GM21619 (cell line): ENCODE measurements around the gene OR6X1.
"Not testable (repeated sequence)": the region's sequence is repeated elsewhere in the genome, so short reads cannot be mapped to it uniquely, and the experiment has no call there.

Source experiments
- ATAC-seq: cut with Tn5 transposase; IDR thresholded peaks from one replicate; pipeline ENCODE4 v1.9.1; 2021; ENCODE audit not compliant: unreplicated experiment

Gene OR6X1

GRCh38 chr11:123755344-123755743 lies 1.0 kb upstream of the OR6X1 start:
- no peak for ATAC-seq

DNA sequence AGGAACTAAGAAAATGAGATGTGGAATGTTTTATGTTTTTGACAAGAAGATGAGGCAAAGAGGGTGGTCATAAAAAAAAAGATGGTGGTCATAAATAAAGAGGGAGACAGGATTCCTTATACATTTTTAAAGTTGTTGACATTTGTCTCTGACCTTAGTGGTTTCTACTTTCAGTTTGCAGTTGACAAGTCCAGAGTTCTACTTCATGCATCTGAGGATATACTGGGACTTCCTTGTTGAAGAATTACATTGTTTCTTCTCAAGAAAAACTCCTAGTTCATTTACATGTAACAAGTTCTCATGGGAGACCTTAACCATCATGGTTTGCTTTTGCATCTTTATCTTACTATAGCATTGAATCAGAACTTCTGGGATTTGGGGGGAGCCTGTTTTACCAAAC lies 1.2 kb downstream of the OR6X1 start:
- ATAC-seq, result peak; percentile 48

GRCh38 chr11:123751781-123752180 lies 2.5 kb downstream of the OR6X1 start:
- no peak for ATAC-seq

- not testable (repeated sequence) for ATAC-seq
Measured at GRCh38 chr11:123748349-123748748, 6.0 kb downstream of the OR6X1 start.

GRCh38 chr11:123745764-123746451 lies 8.4 kb downstream of the OR6X1 start:
- no peak for ATAC-seq

- no peak for ATAC-seq
Measured at GRCh38 chr11:123742724-123743120, 11.6 kb downstream of the OR6X1 start.

DNA sequence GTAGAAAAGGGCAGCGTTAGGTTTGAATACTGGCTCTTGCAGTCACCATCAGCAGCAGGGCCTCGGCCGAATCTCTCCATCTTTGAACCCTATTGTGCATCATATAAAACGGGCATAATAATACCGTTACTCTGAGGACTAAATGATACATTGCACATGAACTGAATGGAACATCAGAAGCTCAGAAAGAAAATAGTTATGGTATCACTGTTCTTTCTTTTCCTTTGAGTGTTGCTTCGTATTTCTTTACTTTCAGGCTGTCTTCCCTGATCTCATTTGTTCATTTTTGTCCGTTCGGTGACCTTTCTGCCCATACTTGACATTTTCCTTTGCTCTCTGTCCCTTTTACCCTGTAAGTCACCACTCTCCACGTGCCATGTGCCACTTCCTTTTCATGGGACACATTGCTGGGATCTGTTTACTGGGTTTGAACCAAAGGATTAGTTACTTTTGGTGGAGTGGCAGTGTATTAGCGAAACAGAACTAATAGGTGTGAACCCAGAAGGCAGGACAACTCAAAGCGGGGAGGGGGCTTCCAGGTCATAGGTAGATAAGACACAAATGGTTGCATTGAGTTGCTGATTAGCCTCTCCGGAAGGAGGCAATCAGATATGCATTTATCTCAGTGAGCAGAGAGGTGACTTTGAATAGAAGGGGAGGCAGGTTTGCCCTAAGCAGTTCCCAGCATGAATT lies 12.1 kb downstream of the OR6X1 start:
- ATAC-seq, result no peak

DNA sequence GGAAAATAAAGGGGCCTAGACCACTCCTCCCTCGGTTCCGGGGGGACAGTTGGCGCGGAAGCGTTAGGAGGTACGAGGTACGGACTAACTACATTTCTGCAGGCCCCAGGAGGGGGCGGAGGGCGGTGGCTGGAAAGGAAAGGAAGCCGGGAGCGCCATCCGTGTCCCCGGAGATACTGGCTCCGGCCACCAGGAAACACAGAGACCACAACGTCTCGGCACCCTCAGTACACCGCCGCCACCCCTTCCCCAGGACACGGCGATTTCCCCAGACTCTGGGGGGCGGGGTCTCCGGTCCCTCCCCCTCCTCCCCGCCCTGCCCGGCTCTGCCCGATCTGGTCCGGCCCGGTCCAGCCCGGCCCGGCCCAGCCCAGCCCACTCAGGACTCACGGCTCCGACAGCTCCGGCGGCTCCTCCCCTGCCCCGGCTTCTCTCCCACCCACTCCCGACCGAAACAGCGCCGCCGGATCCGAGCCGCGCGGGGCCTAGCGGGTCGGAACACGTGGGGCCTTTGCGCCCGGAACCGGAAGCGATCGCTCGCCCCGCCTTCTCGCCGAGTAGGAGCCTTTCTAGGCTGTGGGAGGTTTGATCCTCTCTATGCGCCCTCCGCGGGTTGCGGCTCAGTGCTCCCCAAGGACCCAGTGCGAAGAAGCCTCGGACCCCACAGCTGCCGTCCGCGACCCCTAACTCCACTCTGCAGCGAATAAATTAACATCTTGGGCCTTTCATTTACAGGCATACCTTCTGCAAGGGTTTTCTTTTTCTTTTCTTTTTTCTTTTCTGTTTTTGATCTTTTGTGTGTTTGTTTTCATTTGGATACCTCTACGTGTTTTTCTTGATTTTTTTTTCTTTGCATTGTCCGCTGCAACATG lies 12.9 kb downstream of the OR6X1 start, which contains the start of gene ZNF202:
Gene ZNF202, minus strand, starts transcription at position 502 of the 872 bp plus-strand sequence. CDS start 10,772 bp downstream, outside the sequence.
- ATAC-seq, result peak; percentile 98

GRCh38 chr11:123740787-123741158 lies 13.5 kb downstream of the OR6X1 start:
- no peak for ATAC-seq

DNA sequence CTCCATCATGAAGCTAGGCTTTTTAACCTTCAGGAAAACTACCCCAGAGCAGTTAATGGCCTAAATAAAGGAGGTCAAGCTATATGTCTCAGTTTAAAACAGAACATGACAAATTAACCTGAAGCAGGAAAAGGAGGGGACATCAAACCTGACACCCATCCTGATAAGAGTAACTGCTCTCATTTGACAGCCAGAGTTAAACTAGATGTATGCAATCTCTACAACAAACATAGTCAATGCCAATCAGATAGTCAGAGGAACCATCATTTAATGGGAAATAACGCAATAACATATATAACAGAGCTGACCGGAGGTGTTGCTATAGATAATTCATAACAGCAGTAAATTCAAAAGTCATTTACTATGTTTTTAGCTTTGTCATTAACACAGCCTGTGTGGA lies 15.9 kb downstream of the OR6X1 start:
- no peak for ATAC-seq

DNA sequence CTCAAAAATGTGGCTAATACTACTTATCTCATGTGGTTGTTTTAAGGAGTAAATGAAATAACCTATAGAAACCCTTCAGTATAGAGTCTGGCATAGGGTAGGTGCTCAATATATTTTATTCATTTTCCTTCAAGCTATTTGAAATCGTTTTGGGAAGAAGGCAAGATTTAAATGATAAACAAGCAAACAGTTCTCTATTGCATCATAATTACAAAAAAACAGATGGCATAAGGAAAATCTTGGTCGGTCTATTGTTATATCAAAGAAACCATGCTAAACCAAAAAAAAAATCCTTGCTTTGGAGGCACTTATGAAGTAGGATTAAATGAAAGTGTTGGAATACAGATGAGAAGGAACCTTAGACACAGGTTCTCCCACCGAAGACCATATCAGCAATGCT lies 17.5 kb downstream of the OR6X1 start:
- no peak for ATAC-seq

DNA sequence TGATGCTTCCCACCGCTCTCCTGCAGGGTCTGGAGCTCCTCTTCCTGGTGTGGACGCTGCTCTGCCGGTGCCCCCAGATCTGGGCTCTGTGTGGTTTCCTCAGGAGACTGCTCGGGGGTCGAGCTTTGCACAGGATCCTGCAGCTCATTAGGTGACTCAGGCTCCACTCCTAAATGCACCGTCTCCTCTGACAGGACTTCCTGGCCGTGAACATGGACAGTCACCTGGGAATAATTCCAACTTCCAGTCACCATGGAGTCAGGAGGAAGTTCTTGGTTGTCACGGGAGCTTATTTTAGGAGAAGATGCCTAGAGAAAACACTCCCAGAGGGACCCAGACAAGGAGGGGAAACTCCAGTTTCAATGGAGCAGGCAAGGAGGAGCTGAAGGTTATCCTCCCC lies 24.7 kb downstream of the OR6X1 start:
- no peak for ATAC-seq

GRCh38 chr11:123725995-123726655 lies 28.2 kb downstream of the OR6X1 start:
- no peak for ATAC-seq

- ATAC-seq, result no peak
Measured at GRCh38 chr11:123719452-123719851, 34.9 kb downstream of the OR6X1 start.

GRCh38 chr11:123718469-123718868 lies 35.8 kb downstream of the OR6X1 start:
- no peak for ATAC-seq

GRCh38 chr11:123718063-123718462 lies 36.3 kb downstream of the OR6X1 start:
- ATAC-seq, result no peak

- not testable (repeated sequence) for ATAC-seq
Measured at GRCh38 chr11:123712627-123713026, 41.7 kb downstream of the OR6X1 start.

- no peak for ATAC-seq
Measured at GRCh38 chr11:123707606-123708205, 46.6 kb downstream of the OR6X1 start.

- no peak for ATAC-seq
Measured at GRCh38 chr11:123707206-123707605, 47.1 kb downstream of the OR6X1 start.

- no peak for ATAC-seq
Measured at GRCh38 chr11:123704341-123704740, 50.0 kb downstream of the OR6X1 start.
